Dermis blood vessel endothelial cell (primary cell): Measurements from ENCODE around the gene TRMT11. TPM values are rescaled to one million over a fixed set of nuclear protein-coding genes. Genes with fewer than 3 reads are reported as not detected.
"Not testable (repeated sequence)": the region's sequence is repeated elsewhere in the genome, so short reads cannot be mapped to it uniquely, and the experiment has no call there.

Experiments used
- DNase-seq: peaks from one replicate; pipeline ENCODE4 v3.0.0; 2010
- total RNA-seq: library from RNA; depleted of rRNA; stranded (reverse); fragments of >200 nt; gene quantifications from 2 replicates; pipeline ENCODE4 v1.2.3, GENCODE V29; 2014

TRMT11 gene
- 17.1 and 18.0 TPM in 2 replicates for total RNA-seq

DNA sequence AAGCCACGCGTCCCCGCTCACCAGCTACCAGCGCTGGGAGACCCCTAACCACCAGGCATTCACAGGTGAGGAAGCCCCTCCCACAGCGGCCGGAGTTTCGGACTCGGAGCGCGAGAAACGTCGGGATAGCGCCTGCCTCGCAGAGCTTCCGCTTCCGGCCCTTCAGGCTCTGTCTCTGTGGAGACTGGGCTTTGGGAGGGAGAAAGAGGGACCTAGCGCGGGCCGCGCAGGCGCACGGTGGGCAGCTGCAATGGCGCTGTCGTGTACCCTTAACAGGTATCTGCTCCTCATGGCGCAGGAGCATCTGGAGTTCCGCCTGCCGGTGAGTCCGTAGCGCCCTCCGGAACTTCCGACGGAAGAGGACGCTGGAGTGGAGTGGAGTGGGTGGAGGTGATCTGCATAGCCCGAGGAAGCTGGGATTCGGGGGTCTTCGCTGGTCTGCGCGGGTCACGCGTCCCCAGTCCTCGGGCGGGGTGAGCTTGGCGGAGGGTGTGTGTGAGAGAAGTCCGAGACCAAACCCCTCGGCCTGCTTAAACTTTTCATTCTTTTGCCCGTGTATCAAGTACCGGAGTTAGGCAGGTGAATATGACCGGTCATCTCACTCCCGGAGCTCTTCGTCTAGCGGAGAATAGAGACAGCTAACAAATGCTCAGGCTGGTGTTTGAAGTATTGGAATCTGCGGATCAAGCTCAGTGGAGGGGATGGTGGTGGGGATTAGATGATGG lies at the start of gene TRMT11:
TRMT11 (plus strand) TSS at position 240 of the 725 bp plus-strand sequence; CDS start at position 251, 11 bp downstream.
- peak; percentile 89 for DNase-seq

DNA sequence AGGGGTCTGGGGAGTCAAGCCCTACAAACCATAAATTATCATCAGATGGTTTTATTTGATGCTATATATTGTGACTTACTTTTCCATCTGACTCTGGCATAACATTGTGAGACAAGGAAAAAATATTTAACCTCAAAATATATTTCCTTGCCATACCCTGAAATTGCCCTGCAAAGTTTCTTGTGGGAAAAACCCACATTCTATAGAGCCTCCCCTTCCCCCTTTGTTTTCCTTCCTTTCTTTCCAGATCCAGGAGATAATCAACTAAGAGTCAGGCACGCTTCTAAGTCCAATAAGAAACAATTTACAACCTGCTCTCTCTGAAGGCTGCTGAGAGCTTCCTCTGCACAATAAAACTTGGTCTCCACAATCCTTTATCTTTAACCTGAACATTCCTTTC lies 47.3 kb upstream of the TRMT11 start:
- DNase-seq, result no peak

DNA sequence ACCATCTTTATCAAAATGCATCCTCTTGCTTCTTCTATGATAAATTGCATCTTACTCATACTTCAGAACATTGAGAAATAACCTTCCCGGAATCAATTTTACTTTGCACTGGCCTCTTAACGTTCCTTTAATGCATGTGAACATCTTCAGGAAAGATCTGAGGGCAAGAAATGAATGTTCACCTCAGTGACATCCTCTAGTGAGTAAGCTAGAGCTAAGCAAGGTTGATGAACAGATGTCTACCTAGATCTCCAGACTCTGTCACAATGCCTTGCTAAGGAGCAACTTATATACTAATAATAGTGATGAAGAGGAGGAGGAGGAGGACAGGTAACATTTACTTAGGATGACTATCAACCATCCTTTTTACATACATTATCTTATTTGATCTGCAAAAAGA lies 46.5 kb upstream of the TRMT11 start:
- no peak for DNase-seq

DNA sequence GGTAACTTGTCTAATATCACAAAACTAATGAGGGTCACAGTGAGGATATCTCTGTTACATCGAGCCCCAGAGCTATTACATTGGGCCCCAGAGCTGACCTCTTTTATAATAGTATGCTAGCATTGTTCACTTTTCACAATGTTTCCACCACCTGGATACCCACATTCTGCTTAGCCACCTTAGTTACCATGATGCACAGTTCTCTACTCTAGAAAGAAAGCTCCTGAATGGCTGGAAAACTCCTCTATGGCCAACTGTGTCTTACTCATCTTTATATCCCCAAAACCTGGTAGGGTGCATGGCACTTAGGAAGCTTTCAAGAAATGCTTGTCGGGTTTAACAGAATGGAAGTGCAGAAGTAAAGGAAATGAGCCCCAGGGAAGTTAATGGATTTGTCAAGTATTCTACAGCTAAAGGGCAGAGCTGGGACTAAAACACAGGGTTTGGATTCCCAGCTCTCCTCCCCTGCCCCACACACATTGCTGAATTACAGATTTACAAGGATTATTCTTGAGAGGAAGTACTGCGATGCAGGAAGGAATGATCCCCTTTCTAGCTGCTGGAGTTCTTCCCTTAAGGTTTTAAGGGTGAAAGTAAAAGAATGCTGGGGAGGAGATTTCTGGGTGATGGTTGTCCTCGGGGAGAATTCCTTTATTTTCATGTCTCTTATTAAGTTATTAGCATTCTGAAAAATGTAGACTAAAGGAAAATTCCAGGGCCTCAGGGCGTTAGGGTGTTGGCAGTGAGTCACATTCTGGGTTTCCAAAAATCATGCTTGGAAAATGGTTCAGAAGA lies 45.9 kb upstream of the TRMT11 start:
- DNase-seq, result no peak

DNA sequence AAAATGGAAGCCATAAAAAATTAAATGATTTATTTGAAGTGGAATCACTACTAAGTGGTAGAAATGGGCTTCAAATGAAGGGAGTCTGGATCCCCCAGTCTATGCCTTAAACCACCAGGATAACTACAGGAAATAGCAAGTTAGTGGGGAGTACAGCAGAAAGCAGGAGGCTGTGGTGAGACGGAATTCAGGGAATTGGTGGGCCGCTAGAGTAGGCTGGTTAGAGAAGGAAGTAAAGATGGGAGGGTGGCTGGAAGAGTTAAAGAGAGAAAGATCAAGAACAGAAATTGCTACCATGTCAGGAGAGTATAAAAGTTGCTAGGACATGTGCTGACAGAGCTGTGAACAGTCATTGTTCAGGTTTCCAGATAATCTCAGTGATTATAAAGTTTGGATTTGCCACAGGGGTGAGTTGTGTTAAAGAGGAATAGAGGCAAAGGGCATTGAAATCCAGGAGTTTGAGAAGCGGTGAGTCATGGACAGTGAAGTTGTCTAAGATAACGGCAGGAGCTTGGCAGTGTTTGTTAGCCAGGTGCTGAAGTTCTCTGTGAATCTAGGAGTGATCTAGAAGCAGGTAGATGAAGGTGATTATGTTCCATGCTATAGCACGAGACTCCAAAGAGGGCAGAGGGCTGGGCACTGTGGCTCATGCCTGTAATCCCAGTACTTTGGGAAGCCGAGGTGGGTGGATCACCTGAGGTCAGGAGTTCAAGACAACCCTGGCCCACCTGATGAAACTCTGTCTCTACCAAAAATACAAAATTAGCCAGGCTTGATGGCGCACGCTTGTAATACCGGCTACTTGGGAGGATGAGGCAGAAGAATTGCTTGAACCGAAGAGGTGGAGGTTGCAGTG lies 43.4 kb upstream of the TRMT11 start:
- no peak for DNase-seq

DNA sequence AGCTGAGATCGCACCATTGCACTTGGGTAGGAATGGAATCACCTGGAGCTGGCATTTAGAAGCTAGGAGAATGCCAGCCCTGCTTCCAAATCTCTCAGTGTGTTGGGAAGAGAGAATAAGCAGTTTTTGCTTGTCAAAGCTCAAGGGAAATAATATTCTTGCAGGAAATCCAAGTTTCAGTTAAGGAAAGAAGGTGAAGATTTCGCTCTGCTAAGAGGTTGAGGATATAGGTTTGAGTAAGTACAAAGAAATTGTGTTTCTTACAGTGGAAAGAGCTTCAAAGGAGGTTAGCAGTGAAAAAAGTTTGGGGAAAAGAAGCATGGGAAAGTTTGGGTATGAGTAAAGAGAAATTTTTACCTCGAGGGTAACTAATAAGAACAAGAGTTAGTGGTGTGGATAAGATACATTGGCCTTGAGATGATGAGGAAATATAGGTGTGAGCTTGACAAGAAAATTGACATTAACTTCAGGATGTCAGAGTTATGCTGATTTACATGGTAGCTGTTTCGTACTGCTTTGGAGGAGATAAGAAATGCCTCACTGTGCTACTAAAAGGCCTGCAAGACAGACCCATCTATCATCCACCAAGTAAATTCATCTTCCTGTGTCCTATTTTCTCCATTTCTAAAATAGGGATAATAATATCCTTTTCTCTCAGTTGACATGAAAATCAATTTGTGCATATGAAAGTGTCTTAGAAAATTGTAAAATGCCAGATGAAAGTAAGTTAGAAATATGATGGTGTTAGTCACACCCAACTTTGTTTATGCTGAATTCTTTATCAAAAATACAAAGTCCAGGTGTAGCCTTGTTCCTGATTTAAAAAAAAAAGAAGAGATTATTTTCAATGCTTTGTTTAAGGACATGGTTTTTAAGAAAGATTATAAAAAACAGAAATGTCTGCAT lies 42.6 kb upstream of the TRMT11 start:
- DNase-seq, result no peak

DNA sequence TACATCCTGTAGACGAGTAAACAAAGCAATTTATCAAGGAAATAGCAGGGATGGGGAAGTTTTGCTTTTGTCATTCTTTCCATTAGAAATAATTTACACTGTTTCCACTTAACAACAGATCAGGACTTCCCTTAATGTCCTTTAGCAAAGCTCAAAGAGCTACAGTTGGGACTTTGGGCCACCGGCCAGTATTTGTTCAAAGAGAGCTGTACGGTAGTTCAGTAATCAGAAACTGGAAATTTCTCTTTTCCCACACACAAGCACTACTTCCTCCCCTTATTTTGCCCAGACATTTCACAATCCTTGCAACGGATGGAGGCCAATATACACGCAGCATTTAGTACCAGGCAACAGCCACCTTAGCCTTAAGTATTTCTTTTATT lies 41.9 kb upstream of the TRMT11 start:
- peak; percentile 92 for DNase-seq

DNA sequence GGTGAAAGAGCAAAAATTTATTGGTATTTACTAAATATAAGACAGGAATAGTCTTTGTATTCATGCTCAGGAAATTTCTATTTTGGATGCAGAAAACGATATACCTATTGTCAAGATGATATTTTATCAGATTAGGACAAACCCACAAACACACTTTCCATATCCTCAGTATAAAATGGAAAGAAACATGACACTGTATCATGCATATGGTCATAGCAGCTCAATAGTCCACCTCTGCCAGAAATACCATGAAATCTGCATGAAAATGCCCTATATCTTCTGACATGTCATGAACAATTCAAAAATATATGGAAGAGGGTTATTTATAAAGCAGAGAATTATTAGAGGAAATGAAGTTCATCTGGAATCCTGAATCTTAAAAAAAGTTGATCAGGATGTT lies 41.4 kb upstream of the TRMT11 start:
- DNase-seq, result no peak

DNA sequence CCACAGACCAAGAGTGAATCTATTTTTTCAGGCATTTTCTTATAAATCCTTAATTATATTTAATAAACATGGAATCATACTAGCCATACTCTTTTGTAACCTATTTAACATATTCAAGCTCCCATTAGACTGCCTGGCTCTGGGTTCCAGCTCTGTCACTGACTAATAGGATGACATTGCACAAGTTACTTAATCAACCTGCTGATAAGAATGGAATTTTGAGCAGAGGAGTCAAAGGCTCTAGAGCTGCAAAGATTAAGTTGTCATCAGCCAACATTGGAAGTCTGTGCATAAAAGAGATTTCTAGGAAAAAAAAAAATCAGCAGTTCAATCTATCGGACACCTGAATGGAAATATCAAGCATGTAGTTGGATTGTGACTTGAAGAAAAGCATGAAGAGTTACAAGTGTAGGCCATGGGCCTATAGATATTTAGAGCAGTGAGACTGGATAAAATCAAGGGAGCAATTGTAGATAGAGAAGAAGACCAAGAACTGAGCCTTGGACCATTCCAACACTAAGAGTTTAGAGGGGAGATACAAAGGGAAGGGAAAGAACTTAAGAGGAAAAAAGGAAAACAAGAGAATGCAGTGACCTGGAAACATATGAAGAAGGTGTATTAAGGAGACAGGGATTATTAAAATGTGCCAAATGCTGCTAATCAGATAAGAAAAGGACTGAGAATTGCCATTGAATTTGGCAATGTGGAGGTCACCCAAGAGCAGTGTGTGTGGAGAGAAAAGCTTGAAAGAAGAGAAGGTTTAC lies 40.8 kb upstream of the TRMT11 start:
- peak; percentile 20 for DNase-seq

DNA sequence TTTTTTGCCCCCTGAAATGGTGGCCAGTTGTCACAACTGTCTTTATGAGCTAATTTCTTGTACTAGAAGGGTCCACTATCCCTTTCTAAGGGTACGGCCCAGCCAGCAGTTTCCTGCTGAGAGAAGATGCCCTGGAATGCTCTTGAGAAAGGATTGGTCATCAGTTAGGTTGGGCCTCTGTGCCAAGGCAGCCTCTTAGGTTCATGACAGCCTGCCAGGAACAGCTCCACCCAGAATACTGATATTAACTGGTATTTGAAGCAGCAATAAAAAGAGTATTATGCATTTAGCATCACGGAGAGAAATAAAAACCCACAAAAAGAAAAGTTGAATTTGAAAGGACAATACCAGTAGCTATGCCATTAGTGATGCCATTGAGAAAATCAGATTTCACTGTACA lies 38.7 kb upstream of the TRMT11 start:
- DNase-seq, result peak; percentile 22

DNA sequence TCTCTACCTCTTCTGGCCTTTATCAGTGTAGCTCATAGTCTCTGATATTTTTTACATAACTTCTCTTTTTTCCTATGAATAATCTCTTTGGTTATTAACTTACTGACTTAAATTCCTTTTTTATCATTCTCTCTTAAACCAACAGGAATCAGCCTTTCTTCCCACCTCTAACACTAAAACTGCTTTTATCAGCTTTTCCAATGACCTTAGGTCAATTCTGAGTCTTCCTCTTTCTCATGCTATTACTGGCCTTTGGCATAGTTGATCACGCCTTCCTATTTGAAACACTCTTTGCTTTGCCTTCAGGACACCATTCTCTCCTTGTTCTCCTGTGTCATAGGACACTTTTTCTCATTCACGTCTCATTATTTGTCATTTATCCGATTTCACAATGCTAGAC lies 37.9 kb upstream of the TRMT11 start:
- no peak for DNase-seq

DNA sequence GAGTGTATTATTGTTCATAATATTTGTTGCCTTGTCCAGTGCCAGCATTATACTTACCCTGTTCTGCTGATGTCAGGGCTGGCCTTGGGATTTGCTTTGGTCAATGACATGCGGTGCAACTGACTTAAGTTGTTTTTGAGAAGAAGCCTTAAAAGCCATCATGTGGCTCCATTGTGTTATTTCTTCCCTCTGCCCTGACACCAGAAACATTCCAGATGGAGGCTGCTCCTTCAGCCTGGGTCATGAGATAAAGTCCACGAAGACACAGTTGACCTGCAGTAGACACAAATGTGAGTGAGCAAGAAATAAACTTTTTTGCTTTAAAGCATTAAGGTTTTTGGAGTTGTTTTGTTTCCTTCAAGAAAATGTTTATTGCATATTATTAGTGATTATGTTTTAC lies 37.3 kb upstream of the TRMT11 start:
- no peak for DNase-seq

DNA sequence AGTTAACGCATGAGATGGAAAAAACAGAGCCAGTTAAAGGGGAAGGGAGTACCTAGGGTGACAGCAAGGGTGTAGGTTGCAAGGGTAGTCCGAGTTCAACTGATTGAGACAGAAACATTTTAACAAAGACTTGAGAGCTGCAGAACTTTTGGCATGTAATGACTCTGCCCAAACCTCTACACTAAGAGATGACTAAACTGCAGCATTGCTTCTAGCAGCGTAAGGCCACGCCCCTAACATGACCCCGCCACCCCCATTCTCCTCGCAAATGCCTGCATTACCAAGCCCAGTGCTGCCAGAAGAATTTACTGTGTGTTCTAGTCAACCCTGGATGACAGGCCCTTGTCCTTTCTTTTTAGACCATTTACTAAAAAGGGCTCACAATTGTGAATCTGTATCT lies 36.0 kb upstream of the TRMT11 start:
- no peak for DNase-seq

DNA sequence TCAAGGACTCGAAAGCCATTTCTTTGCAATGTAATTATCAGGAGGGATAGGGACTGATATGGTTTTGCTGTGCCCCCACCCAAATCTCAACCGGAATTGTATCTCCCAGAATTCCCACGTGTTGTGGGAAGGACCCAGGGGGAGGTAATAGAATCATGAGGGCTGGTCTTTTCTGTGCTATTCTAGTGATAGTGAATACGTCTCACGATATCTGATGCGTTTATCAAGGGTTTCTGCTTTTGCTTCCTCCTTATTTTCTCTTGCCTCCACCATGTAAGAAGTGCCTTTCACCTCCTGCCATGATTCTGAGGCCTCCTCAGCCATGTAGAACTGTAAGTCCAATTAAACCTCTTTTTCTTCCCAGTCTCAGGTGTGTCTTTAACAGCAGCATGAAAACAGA lies 35.6 kb upstream of the TRMT11 start:
- DNase-seq, result not testable (repeated sequence)

DNA sequence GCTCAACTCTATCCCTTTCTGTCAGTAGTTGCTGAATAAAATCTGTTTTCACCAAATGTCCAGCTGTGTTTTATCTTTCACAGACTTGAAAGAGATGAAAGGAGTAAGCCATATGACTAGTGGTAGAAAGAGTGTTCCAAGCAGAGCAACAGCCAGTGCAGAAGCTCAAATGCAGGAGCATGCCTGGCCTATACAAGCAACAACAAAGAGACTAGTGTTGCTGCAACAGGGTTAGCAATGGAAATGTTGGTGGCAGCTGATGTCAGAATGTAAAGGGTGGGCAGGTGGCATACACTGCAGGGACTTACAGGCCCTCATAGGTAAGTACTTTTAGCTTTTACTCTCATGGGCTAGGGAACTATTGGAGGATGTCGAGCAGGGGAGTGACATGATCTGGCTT lies 35.0 kb upstream of the TRMT11 start:
- DNase-seq, result no peak

DNA sequence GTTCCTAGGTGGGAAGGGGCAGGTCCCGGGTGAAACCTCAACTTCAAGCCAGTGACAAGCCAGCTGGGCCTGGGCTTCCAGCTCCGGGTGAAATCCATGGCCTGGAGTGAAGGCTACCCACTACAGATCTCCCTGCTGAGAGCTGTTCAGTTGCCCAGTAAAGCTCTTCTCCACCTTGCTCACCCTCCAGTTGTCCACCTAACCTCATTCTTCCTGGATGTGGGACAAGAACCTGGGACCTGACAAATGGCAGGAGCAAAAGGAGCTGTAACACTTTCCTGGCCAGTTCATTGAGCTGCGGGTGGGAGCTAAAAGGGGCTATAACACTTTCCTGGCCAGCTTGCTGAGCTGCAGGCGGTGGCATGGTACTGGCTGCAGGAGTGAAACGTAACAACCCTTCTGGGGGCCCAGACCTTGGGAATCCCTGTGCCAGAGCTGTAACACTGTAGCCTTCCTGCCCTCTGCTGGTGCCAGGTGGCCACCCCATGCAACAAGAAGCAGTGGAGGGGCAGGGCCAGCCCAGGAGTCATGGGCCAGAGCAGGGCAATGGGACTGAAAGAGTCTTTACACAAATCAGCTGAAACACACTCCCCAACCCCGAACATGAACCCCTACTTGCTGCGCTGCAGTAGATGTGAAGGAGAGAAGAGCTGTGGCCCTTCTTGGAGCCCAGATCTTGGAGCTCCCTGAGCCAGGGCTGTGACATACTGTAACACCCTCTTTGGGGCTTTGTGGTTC lies 33.4 kb upstream of the TRMT11 start:
- peak; percentile 70 for DNase-seq

DNA sequence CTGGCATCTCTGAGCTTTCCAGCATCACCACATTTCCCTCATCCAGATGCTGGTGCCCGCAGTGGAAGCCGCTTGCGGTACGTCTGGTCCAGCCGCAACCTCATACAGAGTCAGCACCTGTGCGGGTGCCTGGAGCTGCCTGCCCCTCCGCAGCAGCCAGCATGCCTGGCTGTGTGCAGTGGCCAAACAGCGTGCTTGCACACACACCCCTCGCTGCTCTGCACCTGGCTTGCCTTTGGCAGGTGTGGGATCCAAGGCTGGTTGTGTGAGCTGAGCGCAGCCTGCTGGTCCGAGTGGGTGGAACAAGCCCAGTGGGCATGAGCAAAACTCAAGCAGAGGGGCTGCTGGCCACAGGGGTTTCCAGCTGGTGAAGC lies 32.9 kb upstream of the TRMT11 start:
- peak; percentile 32 for DNase-seq

DNA sequence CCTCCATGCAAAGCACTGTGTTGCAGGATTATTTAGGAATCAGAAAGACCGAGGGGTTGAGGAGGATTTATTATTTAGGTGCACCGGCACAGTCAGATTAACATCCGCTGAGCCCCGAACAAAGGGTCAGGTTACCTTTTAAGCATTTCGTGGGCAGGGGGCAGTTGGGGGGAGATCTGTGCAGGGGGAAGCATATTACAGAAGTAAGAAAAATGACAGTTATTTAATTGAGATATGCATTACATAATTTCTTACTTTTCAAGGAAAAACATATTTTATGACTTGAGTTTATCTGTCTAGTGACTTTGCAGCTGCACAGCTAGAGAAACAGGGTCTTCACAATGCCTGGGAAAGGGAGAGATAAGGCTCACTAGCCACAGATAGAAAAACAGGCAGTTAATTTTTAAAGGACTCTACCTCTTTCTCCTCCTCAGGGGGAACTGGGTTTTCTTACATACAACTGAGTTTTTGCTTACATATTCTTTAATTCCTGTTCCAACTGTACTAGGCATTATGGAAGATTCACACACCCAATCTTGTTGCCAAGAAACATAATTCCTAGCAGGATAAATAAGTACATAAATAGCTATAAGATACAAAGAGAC lies 31.5 kb upstream of the TRMT11 start:
- no peak for DNase-seq

DNA sequence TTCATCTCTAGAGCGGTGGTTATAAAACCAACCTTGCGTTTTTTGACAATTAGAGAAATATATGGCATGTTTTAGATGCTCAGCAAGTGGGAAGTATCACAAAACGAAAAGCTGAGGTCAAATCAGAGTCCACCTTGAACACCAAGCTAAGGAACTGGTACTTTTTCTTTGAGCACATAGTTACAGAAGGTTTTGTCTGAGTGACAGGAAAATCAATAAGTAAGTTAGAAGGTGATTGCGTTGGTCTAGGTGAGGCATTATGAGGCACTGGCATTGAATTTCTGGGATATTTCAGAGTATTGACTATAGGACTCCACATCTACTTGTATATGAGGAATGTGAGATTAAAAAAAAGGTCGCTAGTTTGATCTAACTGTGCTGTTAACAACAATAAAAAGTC lies 30.4 kb upstream of the TRMT11 start:
- DNase-seq, result no peak
